Measurements from ENCODE around the gene SLC25A45.

Gene SLC25A45, protein sequence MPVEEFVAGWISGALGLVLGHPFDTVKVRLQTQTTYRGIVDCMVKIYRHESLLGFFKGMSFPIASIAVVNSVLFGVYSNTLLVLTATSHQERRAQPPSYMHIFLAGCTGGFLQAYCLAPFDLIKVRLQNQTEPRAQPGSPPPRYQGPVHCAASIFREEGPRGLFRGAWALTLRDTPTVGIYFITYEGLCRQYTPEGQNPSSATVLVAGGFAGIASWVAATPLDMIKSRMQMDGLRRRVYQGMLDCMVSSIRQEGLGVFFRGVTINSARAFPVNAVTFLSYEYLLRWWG

GRCh38 chr11:65382033-65382803 lies at the start of gene SLC25A45:
Gene SLC25A45 (minus strand): TSS chr11:65382646. CDS start chr11:65381951, 695 bp downstream.
- ChIA-PET CTCF (no interaction called here), POLR2A (interaction anchor here (1.0 to 16.9 kb wide), 7 partner anchors 11 to 127 kb away, joined by 3 to 264 read pairs (median 3); partner anchors contain the start of genes MALAT1 and NEAT1)
- peak; percentile 78 for DNase-seq (ENCODE audit: extremely low spot score)
- TF ChIP-seq L3MBTL2 (conservative IDR thresholded peaks at IDR 0.05) (0 out of 2 replicates have a peak, but pooled peaks have one; percentile 44), PKNOX1 (IDR thresholded peaks at IDR 0.05) (peak; percentile 51; the same call in 1 of the 2 replicates), ELF4 (IDR thresholded peaks at IDR 0.05) (no peak), HDGF (IDR thresholded peaks at IDR 0.05; ENCODE audit: borderline replicate concordance) (peak; percentile 79; the same call in 1 of the 2 replicates)

DNA sequence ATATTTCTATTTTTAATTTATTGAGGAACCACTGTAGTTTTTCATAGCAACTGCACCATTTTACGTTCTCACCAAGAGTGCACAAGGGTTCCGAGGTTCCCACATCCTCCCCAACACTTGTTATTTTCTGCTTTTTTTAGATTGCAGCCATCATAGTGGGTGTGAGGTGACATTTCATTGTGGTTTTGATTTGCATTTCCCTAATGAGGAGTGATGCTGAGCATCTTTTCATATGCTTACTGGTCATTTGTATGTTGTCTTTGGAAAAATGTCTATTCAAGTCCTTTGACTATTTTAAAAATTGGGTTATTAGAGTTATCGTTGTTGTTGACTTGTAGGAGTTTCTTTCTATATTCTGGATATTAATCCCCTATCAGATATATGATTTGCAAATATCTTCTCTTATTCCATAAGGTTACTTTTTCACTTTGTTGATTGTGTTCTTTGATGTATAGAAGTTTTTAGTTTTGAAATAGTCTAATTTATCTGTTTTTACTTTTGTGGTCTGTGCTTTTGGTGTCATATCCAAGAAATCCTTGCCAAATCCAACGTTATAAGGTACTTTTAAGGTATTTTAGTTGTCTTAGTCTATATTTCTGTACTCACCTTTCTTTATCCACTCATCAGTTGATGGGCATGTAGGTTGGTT lies 49.1 kb upstream of the SLC25A45 start:
- DNase-seq (ENCODE audit: extremely low spot score) = no peak
- ChIA-PET CTCF (no interaction called here), POLR2A (interaction anchor here (1.5 kb wide), 1 partner anchor 8 kb away, joined by 13 read pairs; the partner anchor contains the start of gene NEAT1)
- TF ChIP-seq BHLHE40 (IDR thresholded peaks at IDR 0.05; ENCODE audit: borderline replicate concordance) (no peak), FOXA1 (IDR thresholded peaks at IDR 0.05) (no peak), NFRKB (IDR thresholded peaks at IDR 0.05) (no peak), TARDBP (IDR thresholded peaks at IDR 0.05) (no peak), L3MBTL2 (conservative IDR thresholded peaks at IDR 0.05) (no peak), SUZ12 (IDR thresholded peaks at IDR 0.05) (no peak), FOXK2 (IDR thresholded peaks at IDR 0.05) (no peak), PKNOX1 (IDR thresholded peaks at IDR 0.05) (no peak), FOXM1 (IDR thresholded peaks at IDR 0.05; ENCODE audit: borderline replicate concordance) (no peak), ELF4 (IDR thresholded peaks at IDR 0.05) (no peak), CTBP1 (IDR thresholded peaks at IDR 0.05; ENCODE audit: borderline replicate concordance) (no peak), SP1 (IDR thresholded peaks at IDR 0.05) (no peak), HDGF (IDR thresholded peaks at IDR 0.05; ENCODE audit: borderline replicate concordance) (no peak), ZNF384 (IDR thresholded peaks at IDR 0.05) (no peak), ARNT (IDR thresholded peaks at IDR 0.05) (no peak), LEF1 (IDR thresholded peaks at IDR 0.05; ENCODE audit: borderline replicate concordance) (no peak)

DNA sequence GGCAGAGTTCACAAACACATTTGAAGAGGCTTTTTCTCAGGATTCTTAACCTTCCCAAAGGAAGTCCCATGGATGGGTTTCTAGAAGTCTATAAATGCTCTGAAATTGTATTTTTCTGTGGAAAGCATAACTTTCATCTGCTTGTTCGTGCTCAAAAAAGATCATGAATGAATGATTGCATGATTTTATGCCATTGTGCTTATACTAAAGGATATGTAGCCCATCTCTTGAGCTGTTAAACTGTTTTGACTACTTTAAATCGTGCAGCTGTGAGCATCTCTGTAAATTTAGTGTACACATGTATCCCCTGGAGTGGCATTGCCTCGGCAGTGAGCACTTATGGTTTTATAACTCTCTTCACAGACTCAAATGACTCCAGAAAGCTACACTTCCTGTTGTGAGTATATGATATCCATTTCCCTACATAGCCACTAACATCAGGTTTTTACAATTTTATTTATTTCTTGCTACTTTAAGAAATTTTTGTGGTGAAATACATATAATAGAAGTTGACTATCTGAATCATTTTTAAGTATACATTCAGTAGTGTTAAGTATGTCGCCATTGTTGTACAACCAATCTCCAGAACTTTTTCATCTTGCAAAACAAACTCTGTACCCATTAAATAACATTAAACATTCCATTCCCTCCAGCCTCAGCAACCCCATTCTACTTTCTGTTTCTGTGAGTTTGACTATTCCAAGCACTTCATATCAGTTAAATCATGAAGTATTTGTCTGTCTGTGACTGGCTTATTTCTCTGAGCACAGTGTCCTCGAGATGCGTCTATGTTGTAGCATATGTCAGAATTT lies 48.2 kb upstream of the SLC25A45 start:
- CTCF ChIA-PET = no interaction called here
- no peak for TF ChIP-seq BHLHE40 (IDR thresholded peaks at IDR 0.05; ENCODE audit: borderline replicate concordance)
- no peak for TF ChIP-seq HDGF (IDR thresholded peaks at IDR 0.05; ENCODE audit: borderline replicate concordance)
- TF ChIP-seq PKNOX1 (IDR thresholded peaks at IDR 0.05) = no peak
- no peak for TF ChIP-seq CTBP1 (IDR thresholded peaks at IDR 0.05; ENCODE audit: borderline replicate concordance)
- no peak for TF ChIP-seq ZNF384 (IDR thresholded peaks at IDR 0.05)
- TF ChIP-seq NFRKB (IDR thresholded peaks at IDR 0.05) = no peak
- TF ChIP-seq SUZ12 (IDR thresholded peaks at IDR 0.05) = no peak
- no peak for TF ChIP-seq FOXK2 (IDR thresholded peaks at IDR 0.05)
- no peak for TF ChIP-seq TARDBP (IDR thresholded peaks at IDR 0.05)
- no peak for TF ChIP-seq SP1 (IDR thresholded peaks at IDR 0.05)
- no peak for TF ChIP-seq ELF4 (IDR thresholded peaks at IDR 0.05)

DNA sequence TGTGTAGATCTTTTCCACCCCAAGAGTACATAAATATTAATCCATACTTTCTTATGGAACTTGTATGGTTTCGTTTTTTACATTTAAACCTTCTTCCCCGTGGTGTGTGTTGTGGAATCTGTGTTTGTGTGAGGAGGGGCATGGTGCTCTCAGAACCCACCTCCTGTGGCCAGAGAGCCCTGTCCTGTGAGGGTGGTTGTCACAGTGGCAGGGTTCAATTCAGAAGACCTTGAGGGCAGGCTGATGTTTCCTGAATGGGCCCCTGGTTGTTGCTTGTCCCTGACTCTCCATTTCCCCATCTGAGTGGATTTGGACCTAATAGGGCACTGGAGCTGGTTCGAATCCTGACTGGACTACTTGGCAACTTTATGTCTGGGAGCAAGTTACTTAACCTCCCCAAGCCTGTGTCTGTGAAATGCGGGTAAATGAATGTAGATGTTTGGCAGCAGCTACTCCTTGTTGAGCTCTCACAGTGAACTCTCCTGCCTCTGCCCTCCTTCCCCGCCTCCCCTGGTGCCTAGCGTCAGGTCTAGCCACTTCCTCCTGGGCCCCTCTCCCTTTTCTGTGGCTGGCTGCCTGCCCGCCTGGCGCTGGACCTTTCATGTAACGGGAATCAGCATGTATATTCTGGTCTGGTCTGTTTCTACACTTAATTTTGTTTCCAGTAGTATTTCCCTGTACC lies 47.4 kb upstream of the SLC25A45 start:
- POLR2A ChIA-PET = interaction anchor here (0.9 to 16.9 kb wide), 9 partner anchors 10 to 69 kb away, joined by 3 to 1436 read pairs (median 4); partner anchors contain the start of gene MALAT1
- no peak for DNase-seq (ENCODE audit: extremely low spot score)
- CTCF ChIA-PET = interaction anchor here (0.6 to 0.7 kb wide), 2 partner anchors 13 to 78 kb away, joined by 3 to 6 read pairs; no protein-coding TSS in a partner anchor
- no peak for TF ChIP-seq SUZ12 (IDR thresholded peaks at IDR 0.05)
- no peak for TF ChIP-seq SP1 (IDR thresholded peaks at IDR 0.05)
- no peak for TF ChIP-seq PKNOX1 (IDR thresholded peaks at IDR 0.05)
- no peak for TF ChIP-seq NFRKB (IDR thresholded peaks at IDR 0.05)
- TF ChIP-seq FOXM1 (IDR thresholded peaks at IDR 0.05; ENCODE audit: borderline replicate concordance) = no peak
- no peak for TF ChIP-seq HDGF (IDR thresholded peaks at IDR 0.05; ENCODE audit: borderline replicate concordance)
- no peak for TF ChIP-seq BHLHE40 (IDR thresholded peaks at IDR 0.05; ENCODE audit: borderline replicate concordance)
- TF ChIP-seq FOXA1 (IDR thresholded peaks at IDR 0.05) = no peak
- TF ChIP-seq FOXK2 (IDR thresholded peaks at IDR 0.05) = no peak
- TF ChIP-seq ELF4 (IDR thresholded peaks at IDR 0.05) = no peak
- no peak for TF ChIP-seq LEF1 (IDR thresholded peaks at IDR 0.05; ENCODE audit: borderline replicate concordance)
- TF ChIP-seq ARNT (IDR thresholded peaks at IDR 0.05) = no peak
- no peak for TF ChIP-seq L3MBTL2 (conservative IDR thresholded peaks at IDR 0.05)
- TF ChIP-seq CTBP1 (IDR thresholded peaks at IDR 0.05; ENCODE audit: borderline replicate concordance) = no peak

More for the DNA sequence above, 48.2 kb upstream of the SLC25A45 start:
- no peak for DNase-seq (ENCODE audit: extremely low spot score)
- POLR2A ChIA-PET = interaction anchor here (0.6 to 16.9 kb wide), 10 partner anchors 10 to 68 kb away, joined by 3 to 1436 read pairs (median 4); partner anchors contain the start of gene MALAT1

Measured in HEK293T (cell line).